Epithelial cell of esophagus (primary cell): ENCODE results near the gene MPZL2.

Source experiments
- DNase-seq: peaks from one replicate; pipeline ENCODE4 v3.0.0; 2010; ENCODE audit warnings: low read depth
- H3K4me3 ChIP-seq: 2 replicates; pipeline ENCODE4 v1.5.1; 2011; ENCODE audit warnings: mild to moderate bottlenecking, low read length, control low read depth
- CTCF ChIP-seq: IDR thresholded peaks from 2 replicates; pipeline ENCODE4 v1.5.1; 2011; ENCODE audit warnings: low read depth, mild to moderate bottlenecking, low read length, control low read depth, inconsistent platforms; ENCODE audit not compliant: insufficient read depth; ENCODE audit errors: missing control alignments

Gene MPZL2

GRCh38 chr11:118294053-118294452 is 30.0 kb upstream of the MPZL2 start:
- no peak overlapping the region for H3K4me3 ChIP-seq
- no peak for DNase-seq
- no peak for TF ChIP-seq CTCF

- DNase-seq: peak; percentile 94
- no peak for TF ChIP-seq CTCF
- no peak overlapping the region for H3K4me3 ChIP-seq
These were observed 27.5 kb upstream of the MPZL2 start for GRCh38 chr11:118291477-118292135.

- TF ChIP-seq CTCF: peak; percentile 64
- no peak overlapping the region for H3K4me3 ChIP-seq
- DNase-seq: peak; percentile 79
These were observed 26.8 kb upstream of the MPZL2 start for GRCh38 chr11:118290923-118291322.

- no peak overlapping the region for H3K4me3 ChIP-seq
- TF ChIP-seq CTCF: no peak
- DNase-seq: no peak
These were observed 25.3 kb upstream of the MPZL2 start for GRCh38 chr11:118289401-118289800.

GRCh38 chr11:118287006-118287405 is 22.9 kb upstream of the MPZL2 start:
- no peak overlapping the region for H3K4me3 ChIP-seq
- peak; percentile 62 for DNase-seq
- TF ChIP-seq CTCF: no peak

- TF ChIP-seq CTCF: no peak
These were observed 22.4 kb upstream of the MPZL2 start for GRCh38 chr11:118286545-118286944.

GRCh38 chr11:118283756-118284350 is 19.8 kb upstream of the MPZL2 start:
- DNase-seq: no peak
- TF ChIP-seq CTCF: no peak

More at GRCh38 chr11:118286545-118286944, 22.4 kb upstream of the MPZL2 start:
- H3K4me3 ChIP-seq: no peak overlapping the region
- no peak for DNase-seq

More at GRCh38 chr11:118283756-118284350, 19.8 kb upstream of the MPZL2 start:
- H3K4me3 ChIP-seq: no peak overlapping the region
